ENCODE results near the gene DOCK10. TPM values are rescaled to one million over a fixed set of nuclear protein-coding genes. Genes with fewer than 3 reads are reported as not detected.

DOCK10 gene
- total RNA-seq, 6 experiments from 2014 or later: 61.1 to 78.8 (median 75.8) TPM

GRCh38 chr2:225006730-225007129 is 35.5 kb downstream of the DOCK10 start:
- TF ChIP-seq CTCF (IDR thresholded peaks at IDR 0.05): no peak
- Mint-ChIP-seq H3K4me1 (ENCODE audit: low read depth) (peaks cover 93% of the 10 kb centered on the region), H3K27me3 (ENCODE audit: insufficient read depth) (no peaks in the 10 kb centered on the region), H3K4me3 (no peak overlapping the region), H3K9me3 (no peaks in the 10 kb centered on the region), H3K36me3 (ENCODE audit: low read depth) (peaks cover 37% of the 10 kb centered on the region), H3K27ac (no peak overlapping the region; the same call in 1 of the 2 replicates)
- DNase-seq: no peak

GRCh38 chr2:225004597-225004996 is 37.7 kb downstream of the DOCK10 start:
- Mint-ChIP-seq H3K4me3 (no peak overlapping the region), H3K27me3 (ENCODE audit: insufficient read depth) (no peaks in the 10 kb centered on the region), H3K27ac (peak overlapping the region; percentile 39), H3K9me3 (no peaks in the 10 kb centered on the region), H3K36me3 (ENCODE audit: low read depth) (peaks cover 34% of the 10 kb centered on the region), H3K4me1 (ENCODE audit: low read depth) (peaks cover 83% of the 10 kb centered on the region)
- TF ChIP-seq CTCF (IDR thresholded peaks at IDR 0.05): no peak
- DNase-seq: peak; percentile 40

GRCh38 chr2:225002656-225003045 is 39.6 kb downstream of the DOCK10 start:
- Mint-ChIP-seq H3K4me1 (ENCODE audit: low read depth) (peaks cover 83% of the 10 kb centered on the region), H3K4me3 (no peak overlapping the region), H3K27ac (0 out of 2 replicates have a peak overlapping the region, but pooled peaks have one; percentile 14), H3K36me3 (ENCODE audit: low read depth) (peaks cover 16% of the 10 kb centered on the region), H3K9me3 (no peaks in the 10 kb centered on the region), H3K27me3 (ENCODE audit: insufficient read depth) (no peaks in the 10 kb centered on the region)
- DNase-seq: no peak
- TF ChIP-seq CTCF (IDR thresholded peaks at IDR 0.05): no peak

- Mint-ChIP-seq H3K27me3 (ENCODE audit: insufficient read depth) (no peaks in the 10 kb centered on the region), H3K4me3 (no peak overlapping the region), H3K27ac (peak overlapping the region; percentile 43; the same call in 1 of the 2 replicates), H3K9me3 (no peaks in the 10 kb centered on the region), H3K4me1 (ENCODE audit: low read depth) (peaks cover 81% of the 10 kb centered on the region), H3K36me3 (ENCODE audit: low read depth) (peaks cover 11% of the 10 kb centered on the region)
- DNase-seq: peak; percentile 48
- TF ChIP-seq CTCF (IDR thresholded peaks at IDR 0.05): peak; percentile 88
Measured at GRCh38 chr2:225002039-225002655, 40.1 kb downstream of the DOCK10 start.

GRCh38 chr2:224999754-225000153 is 42.5 kb downstream of the DOCK10 start:
- TF ChIP-seq CTCF (IDR thresholded peaks at IDR 0.05): no peak
- peaks cover 3% of the 10 kb centered on the region; the same call in 1 of the 2 replicates for H3K27me3 Mint-ChIP-seq (ENCODE audit: insufficient read depth)
- H3K9me3 Mint-ChIP-seq: no peaks in the 10 kb centered on the region
- H3K4me3 Mint-ChIP-seq: no peak overlapping the region
- H3K36me3 Mint-ChIP-seq (ENCODE audit: low read depth): peaks cover 21% of the 10 kb centered on the region
- H3K4me1 Mint-ChIP-seq (ENCODE audit: low read depth): peaks cover 78% of the 10 kb centered on the region
- H3K27ac Mint-ChIP-seq: no peak overlapping the region
- DNase-seq: no peak
